OCI-LY7 (cell line): Measurements from ENCODE around the gene PUDP. TPM values are rescaled to one million over a fixed set of nuclear protein-coding genes. Genes with fewer than 3 reads are reported as not detected.
A peak's percentile ranks its signal among the peaks of the same experiment; 100 is the strongest.

Experiments
- BruUV-seq: library from RNA; stranded (reverse); fragments of 400-500 nt; replicated peaks from 2 replicates; lab custom pipeline; 2021; lab: Mats Ljungman, UMichigan
- CTCF ChIA-PET: fragments of 300-600 bp; sonication (Branson Sonifier 250); formaldehyde crosslinking; loops from one replicate; lab custom pipeline; 2022; ENCODE audit warnings: antibody characterized with exemption; ENCODE audit not compliant: unreplicated experiment; lab: Charles Lee
- POLR2A ChIA-PET: fragments of 300-600 bp; sonication (Branson Sonifier 250); formaldehyde crosslinking; loops from one replicate; lab custom pipeline; 2022; ENCODE audit warnings: antibody characterized with exemption; lab: Charles Lee
- DNase-seq: peaks from one replicate; pipeline ENCODE4 v3.0.0-alpha.2; 2015; ENCODE audit warnings: low spot score
- H2AFZ ChIP-seq: fragments of 200-600 bp; sonication (generic), shearing (Covaris generic); 2 replicates; pipeline ENCODE4 v1.6.1; 2014; ENCODE audit warnings: mild to moderate bottlenecking, antibody characterized with exemption, low read length, moderate library complexity
- H3K27ac ChIP-seq: fragments of 200-600 bp; sonication (generic); 2 replicates; pipeline ENCODE4 v1.5.1; 2014; ENCODE audit warnings: mixed run types, low read depth, mild to moderate bottlenecking, moderate library complexity, low read length, inconsistent platforms; ENCODE audit not compliant: poor library complexity, severe bottlenecking
- H3K36me3 ChIP-seq: fragments of 200-600 bp; sonication (generic); 2 replicates; pipeline ENCODE4 v1.6.1; 2014; ENCODE audit warnings: mild to moderate bottlenecking, antibody characterized with exemption, low read length, moderate library complexity, mixed read lengths; ENCODE audit not compliant: insufficient read depth
- H3K4me1 ChIP-seq: fragments of 200-600 bp; sonication (generic); 2 replicates; pipeline ENCODE4 v1.5.1; 2014; ENCODE audit warnings: mild to moderate bottlenecking, low read length; ENCODE audit not compliant: insufficient read depth, poor library complexity, severe bottlenecking
- H3K4me2 ChIP-seq: fragments of 200-600 bp; sonication (generic); 2 replicates; pipeline ENCODE4 v1.6.1; 2014; ENCODE audit warnings: mild to moderate bottlenecking, low read length
- H3K4me3 ChIP-seq: fragments of 200-600 bp; sonication (generic); 2 replicates; pipeline ENCODE4 v1.5.1; 2014; ENCODE audit warnings: mild to moderate bottlenecking, low read depth, low read length; ENCODE audit not compliant: poor library complexity, severe bottlenecking
- H3K79me2 ChIP-seq: fragments of 200-600 bp; sonication (generic); 2 replicates; pipeline ENCODE4 v1.6.1; 2016; ENCODE audit warnings: low read depth, mild to moderate bottlenecking, low read length, moderate library complexity, mixed read lengths; ENCODE audit not compliant: insufficient read depth
- H3K9me2 ChIP-seq: fragments of 200-600 bp; sonication (generic); 2 replicates; pipeline ENCODE4 v1.6.1; 2016; ENCODE audit warnings: mild to moderate bottlenecking, low read length, mixed read lengths; ENCODE audit not compliant: insufficient read depth
- H3K9me3 ChIP-seq: fragments of 200-600 bp; sonication (generic); 2 replicates; pipeline ENCODE4 v1.6.1; 2014; ENCODE audit warnings: mild to moderate bottlenecking, mixed run types, low read length, mixed read lengths
- H4K20me1 ChIP-seq: fragments of 200-600 bp; sonication (generic); 2 replicates; pipeline ENCODE4 v1.6.1; 2014; ENCODE audit warnings: mild to moderate bottlenecking, antibody characterized with exemption, low read length, moderate library complexity, mixed read lengths; ENCODE audit not compliant: insufficient read depth
- EZH2phosphoT487 ChIP-seq: fragments of 200-600 bp; sonication (generic); IDR thresholded peaks from 2 replicates; pipeline ENCODE4 v1.6.1; 2018; ENCODE audit warnings: low read depth, borderline replicate concordance, mild to moderate bottlenecking, mixed run types, antibody characterized with exemption, low read length, moderate library complexity, mixed read lengths
- intact Hi-C: fragments of 100-400 bp; cut with micrococcal nuclease; formaldehyde crosslinking; loops from one replicate; pipeline ENCODE4 v1.10.0; 2022; ENCODE audit not compliant: unreplicated experiment
- total RNA-seq, 2 experiments: library from RNA; depleted of rRNA in 1 of 2; stranded (reverse); fragments of >200 nt in 1 of 2; shearing (Covaris generic) in 1 of 2; gene quantifications; 2 replicates each; pipeline ENCODE4 v1.2.3, GENCODE V29; 2014 to 2022
- TF ChIP-seq, protein P1 (sequence below): fragments of 200-600 bp; sonication (generic); conservative IDR thresholded peaks from 2 replicates; pipeline ENCODE4 v1.5.1; 2014; ENCODE audit warnings: mild to moderate bottlenecking, antibody characterized with exemption, low read length, moderate library complexity, mixed read lengths

Gene PUDP
- total RNA-seq, 2 experiments from 2014 or later = 8.8 to 25.7 TPM

DNA sequence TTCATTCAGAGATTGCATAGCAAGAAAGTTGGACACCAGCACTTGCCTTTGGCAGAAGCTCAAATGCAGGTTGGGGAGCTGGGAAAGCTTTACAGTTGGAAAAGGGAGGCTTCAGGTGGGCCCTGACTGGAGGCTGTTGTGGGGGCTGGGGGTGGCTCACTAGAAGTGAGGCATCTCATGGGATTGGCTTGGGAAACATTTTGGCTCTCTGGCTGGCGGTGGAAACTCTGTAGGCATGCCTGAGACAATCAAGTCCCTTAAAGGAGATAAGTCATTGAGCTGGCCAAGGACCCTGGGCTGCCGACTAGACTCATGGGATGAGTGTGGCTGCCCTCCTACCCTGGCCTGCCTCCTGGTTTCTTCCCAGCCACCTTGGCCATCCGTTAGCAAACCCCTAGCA is 31.9 kb downstream of the PUDP start:
- intact Hi-C loops = no loop called here
- peaks cover 99% of the 10 kb centered on the region for H3K4me1 ChIP-seq

DNA sequence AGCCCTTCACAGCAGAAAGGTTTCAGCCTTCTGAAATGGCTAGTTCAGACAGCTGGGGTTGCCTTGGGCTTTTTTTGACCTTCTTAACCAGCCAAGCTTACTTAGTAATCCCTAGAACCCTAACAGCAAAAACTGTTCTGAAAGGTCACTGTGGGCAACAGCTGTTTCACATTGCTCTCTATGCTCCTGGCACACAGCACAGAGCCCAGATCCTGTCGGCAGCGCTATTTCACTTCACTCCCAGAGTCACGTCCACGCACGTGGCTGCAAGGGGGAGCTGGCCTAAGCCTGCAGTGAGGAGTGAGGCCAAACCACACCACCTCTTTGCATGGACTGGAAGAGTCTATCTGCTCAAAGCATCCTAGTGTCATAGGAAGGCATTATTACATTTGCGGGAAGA is 32.4 kb downstream of the PUDP start:
- H3K27ac ChIP-seq = peak overlapping the region; percentile 85
- peak overlapping the region; percentile 50 for H3K4me2 ChIP-seq
- intact Hi-C loops = no loop called here
- no TSS peak for BruUV-seq
- DNase-seq = peak; percentile 27
- no peak overlapping the region for H2AFZ ChIP-seq
- H3K9me2 ChIP-seq = no peaks in the 10 kb centered on the region
- H3K4me3 ChIP-seq = no peak overlapping the region
- TF ChIP-seq EZH2phosphoT487 = no peak
- TF ChIP-seq, protein P1, sequence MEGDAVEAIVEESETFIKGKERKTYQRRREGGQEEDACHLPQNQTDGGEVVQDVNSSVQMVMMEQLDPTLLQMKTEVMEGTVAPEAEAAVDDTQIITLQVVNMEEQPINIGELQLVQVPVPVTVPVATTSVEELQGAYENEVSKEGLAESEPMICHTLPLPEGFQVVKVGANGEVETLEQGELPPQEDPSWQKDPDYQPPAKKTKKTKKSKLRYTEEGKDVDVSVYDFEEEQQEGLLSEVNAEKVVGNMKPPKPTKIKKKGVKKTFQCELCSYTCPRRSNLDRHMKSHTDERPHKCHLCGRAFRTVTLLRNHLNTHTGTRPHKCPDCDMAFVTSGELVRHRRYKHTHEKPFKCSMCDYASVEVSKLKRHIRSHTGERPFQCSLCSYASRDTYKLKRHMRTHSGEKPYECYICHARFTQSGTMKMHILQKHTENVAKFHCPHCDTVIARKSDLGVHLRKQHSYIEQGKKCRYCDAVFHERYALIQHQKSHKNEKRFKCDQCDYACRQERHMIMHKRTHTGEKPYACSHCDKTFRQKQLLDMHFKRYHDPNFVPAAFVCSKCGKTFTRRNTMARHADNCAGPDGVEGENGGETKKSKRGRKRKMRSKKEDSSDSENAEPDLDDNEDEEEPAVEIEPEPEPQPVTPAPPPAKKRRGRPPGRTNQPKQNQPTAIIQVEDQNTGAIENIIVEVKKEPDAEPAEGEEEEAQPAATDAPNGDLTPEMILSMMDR = no peak
- H3K36me3 ChIP-seq = peaks cover 44% of the 10 kb centered on the region
- peaks cover 98% of the 10 kb centered on the region for H3K4me1 ChIP-seq
- 0 out of 2 replicates have a peak, but pooled peaks cover 5% of the 10 kb centered on the region for H3K9me3 ChIP-seq
- no peaks in the 10 kb centered on the region for H4K20me1 ChIP-seq
- H3K79me2 ChIP-seq = peaks cover 69% of the 10 kb centered on the region; the same call in 1 of the 2 replicates
- ChIA-PET CTCF (interaction anchor here (0.7 to 1.1 kb wide), 2 partner anchors 18 to 76 kb away, joined by 3 read pairs; no protein-coding TSS in a partner anchor), POLR2A (interaction anchor here (1.0 to 2.7 kb wide), 6 partner anchors 9 to 106 kb away, joined by 3 to 12 read pairs (median 4); partner anchors contain the start of gene STS)

More for the DNA sequence above, 31.9 kb downstream of the PUDP start:
- DNase-seq = no peak
- peaks cover 74% of the 10 kb centered on the region; the same call in 1 of the 2 replicates for H3K79me2 ChIP-seq
- 0 out of 2 replicates have a peak, but pooled peaks cover 5% of the 10 kb centered on the region for H3K9me3 ChIP-seq
- H3K4me2 ChIP-seq = peak overlapping the region; percentile 50; the same call in 1 of the 2 replicates
- no peak for TF ChIP-seq EZH2phosphoT487
- TF ChIP-seq, protein P1 = no peak
- H2AFZ ChIP-seq = no peak overlapping the region
- peaks cover 44% of the 10 kb centered on the region for H3K36me3 ChIP-seq
- BruUV-seq = no TSS peak
- POLR2A ChIA-PET = interaction anchor here (1.1 to 2.7 kb wide), 4 partner anchors 10 to 105 kb away, joined by 3 to 12 read pairs (median 5); partner anchors contain the start of gene STS
- H3K27ac ChIP-seq = peak overlapping the region; percentile 85
- H4K20me1 ChIP-seq = no peaks in the 10 kb centered on the region
- no peak overlapping the region for H3K4me3 ChIP-seq
- CTCF ChIA-PET = interaction anchor here (0.7 kb wide), 1 partner anchor 75 kb away, joined by 3 read pairs; no protein-coding TSS in a partner anchor
- no peaks in the 10 kb centered on the region for H3K9me2 ChIP-seq

DNA sequence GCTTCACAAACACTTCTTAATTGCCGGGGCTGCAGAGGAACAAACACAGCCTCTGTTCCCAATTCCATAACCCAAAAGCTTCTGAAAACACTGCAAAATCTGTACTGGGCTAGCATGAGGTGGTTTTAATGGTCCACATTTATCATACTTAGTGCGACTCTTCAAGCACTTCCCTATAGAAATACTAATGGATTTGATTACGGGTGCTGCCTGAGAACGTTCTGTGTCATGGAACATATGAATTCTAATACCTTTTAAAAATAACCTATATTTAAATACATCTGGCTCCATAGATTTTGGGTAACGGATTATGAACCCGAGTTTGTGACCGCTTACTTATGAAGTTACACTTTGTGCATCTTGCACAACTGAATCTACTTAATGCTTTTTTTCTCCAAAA is 35.9 kb downstream of the PUDP start:
- ChIA-PET CTCF (no interaction called here), POLR2A (interaction anchor here (0.5 to 4.4 kb wide), 5 partner anchors 8 to 377 kb away, joined by 3 to 25 read pairs (median 3); no protein-coding TSS in a partner anchor)
- peaks cover 48% of the 10 kb centered on the region; the same call in 1 of the 2 replicates for H3K79me2 ChIP-seq
- 0 out of 2 replicates have a peak, but pooled peaks cover 5% of the 10 kb centered on the region for H3K9me3 ChIP-seq
- no peaks in the 10 kb centered on the region for H3K9me2 ChIP-seq
- H3K27ac ChIP-seq = peak overlapping the region; percentile 100
- H3K4me2 ChIP-seq = peak overlapping the region; percentile 71
- peak overlapping the region; percentile 58 for H3K4me3 ChIP-seq
- no peak overlapping the region for H2AFZ ChIP-seq
- BruUV-seq = no TSS peak
- no peaks in the 10 kb centered on the region for H4K20me1 ChIP-seq
- peaks cover 98% of the 10 kb centered on the region for H3K4me1 ChIP-seq
- TF ChIP-seq, protein P1 = no peak
- TF ChIP-seq EZH2phosphoT487 = no peak
- no peak for DNase-seq
- intact Hi-C loops = no loop called here
- peaks cover 43% of the 10 kb centered on the region for H3K36me3 ChIP-seq
